WTC11 (cell line): ENCODE data around the gene PLET1. TPM values are rescaled to one million over a fixed set of nuclear protein-coding genes. Genes with fewer than 3 reads are reported as not detected.

ENCODE experiments used
- ATAC-seq: fragments of 200-7000 bp; cut with Tn5 transposase; 2 replicates; pipeline ENCODE4 v1.10.0; 2021; ENCODE audit warnings: mild to moderate bottlenecking, moderate library complexity
- CTCF ChIA-PET: fragments of 300-600 bp; sonication (Branson Sonifier 250); formaldehyde crosslinking; loops from one replicate; lab custom pipeline; 2021; ENCODE audit warnings: antibody characterized with exemption; lab: Charles Lee
- POLR2A ChIA-PET: fragments of 350-600 bp; sonication (Branson Sonifier 250); formaldehyde crosslinking; loops from one replicate; lab custom pipeline; 2021; ENCODE audit warnings: antibody characterized with exemption; lab: Charles Lee
- DNase-seq: peaks from one replicate; pipeline ENCODE4 v3.0.0; 2021; ENCODE audit warnings: low spot score
- H3K27ac Mint-ChIP-seq: 2 replicates; pipeline ENCODE4 v1.8.0; 2021; ENCODE audit warnings: mixed read lengths
- H3K27me3 Mint-ChIP-seq: 2 replicates; pipeline ENCODE4 v1.8.0; 2021; ENCODE audit warnings: low read depth, mild to moderate bottlenecking, moderate library complexity, mixed read lengths
- H3K36me3 Mint-ChIP-seq: 2 replicates; pipeline ENCODE4 v1.8.0; 2021; ENCODE audit warnings: mixed read lengths
- H3K4me1 Mint-ChIP-seq: 2 replicates; pipeline ENCODE4 v1.8.0; 2022; ENCODE audit warnings: mixed read lengths
- H3K4me3 Mint-ChIP-seq: 2 replicates; pipeline ENCODE4 v1.8.0; 2021; ENCODE audit warnings: mild to moderate bottlenecking, moderate library complexity, mixed read lengths
- H3K9me3 Mint-ChIP-seq: 2 replicates; pipeline ENCODE4 v1.8.0; 2021; ENCODE audit warnings: mixed read lengths
- ATF1 ChIP-seq: sonication (generic); formaldehyde crosslinking; IDR thresholded peaks from 2 replicates; pipeline ENCODE4 v1.8.1; 2023; ENCODE audit warnings: mild to moderate bottlenecking, moderate library complexity, missing genetic modification reagents
- CREB1 ChIP-seq: sonication (generic); formaldehyde crosslinking; IDR thresholded peaks from 2 replicates; pipeline ENCODE4 v1.8.0; 2023; ENCODE audit warnings: mild to moderate bottlenecking, missing genetic modification reagents
- ELF4 ChIP-seq: sonication (generic); formaldehyde crosslinking; IDR thresholded peaks from 2 replicates; pipeline ENCODE4 v1.8.1; 2022; ENCODE audit warnings: low read depth, mild to moderate bottlenecking, moderate library complexity, missing genetic modification reagents
- ESRRA ChIP-seq: sonication (generic); formaldehyde crosslinking; IDR thresholded peaks from 2 replicates; pipeline ENCODE4 v1.8.1; 2022; ENCODE audit warnings: mild to moderate bottlenecking, missing genetic modification reagents, borderline replicate concordance
- HMGXB4 ChIP-seq: sonication (generic); formaldehyde crosslinking; IDR thresholded peaks from 2 replicates; pipeline ENCODE4 v1.8.1; 2023; ENCODE audit warnings: mild to moderate bottlenecking, moderate library complexity, missing genetic modification reagents
- IRF1 ChIP-seq: sonication (generic); formaldehyde crosslinking; IDR thresholded peaks from 2 replicates; pipeline ENCODE4 v1.8.0; 2023; ENCODE audit warnings: missing genetic modification reagents
- NFATC4 ChIP-seq: fragments of 250-450 bp; sonication (Bioruptor Pico); IDR thresholded peaks from 2 replicates; pipeline ENCODE4 v1.9.0; 2021; ENCODE audit warnings: mild to moderate bottlenecking
- NFYB ChIP-seq: sonication (generic); formaldehyde crosslinking; conservative IDR thresholded peaks from 2 replicates; pipeline ENCODE4 v1.8.0; 2022; ENCODE audit warnings: low read depth, missing genetic modification reagents
- PREB ChIP-seq: sonication (generic); formaldehyde crosslinking; IDR thresholded peaks from 2 replicates; pipeline ENCODE4 v1.8.1; 2022; ENCODE audit warnings: mild to moderate bottlenecking, missing genetic modification reagents, moderate library complexity, borderline replicate concordance
- TEAD1 ChIP-seq: sonication (generic); formaldehyde crosslinking; IDR thresholded peaks from 2 replicates; pipeline ENCODE4 v1.8.0; 2022; ENCODE audit warnings: mild to moderate bottlenecking, missing genetic modification reagents
- TEAD4 ChIP-seq: sonication (generic); formaldehyde crosslinking; IDR thresholded peaks from 2 replicates; pipeline ENCODE4 v1.8.0; 2022; ENCODE audit warnings: mild to moderate bottlenecking, missing genetic modification reagents
- USF1 ChIP-seq: sonication (generic); formaldehyde crosslinking; IDR thresholded peaks from 2 replicates; pipeline ENCODE4 v1.8.0; 2022; ENCODE audit warnings: mild to moderate bottlenecking, missing genetic modification reagents
- ZMAT4 ChIP-seq: fragments of 250-450 bp; sonication (Bioruptor Pico); IDR thresholded peaks from 2 replicates; pipeline ENCODE4 v1.9.0; 2021; ENCODE audit warnings: mild to moderate bottlenecking
- ZNF232 ChIP-seq: sonication (generic); formaldehyde crosslinking; IDR thresholded peaks from 2 replicates; pipeline ENCODE4 v1.8.0; 2022; ENCODE audit warnings: mild to moderate bottlenecking, missing genetic modification reagents
- ZNF263 ChIP-seq: sonication (generic); formaldehyde crosslinking; IDR thresholded peaks from 2 replicates; pipeline ENCODE4 v1.8.1; 2022; ENCODE audit warnings: low read depth, mild to moderate bottlenecking, moderate library complexity, missing genetic modification reagents
- ZNF281 ChIP-seq: sonication (generic); formaldehyde crosslinking; IDR thresholded peaks from 2 replicates; pipeline ENCODE4 v1.8.0; 2023; ENCODE audit warnings: mild to moderate bottlenecking, missing genetic modification reagents
- ZNF396 ChIP-seq: fragments of 250-450 bp; sonication (Bioruptor Pico); IDR thresholded peaks from 2 replicates; pipeline ENCODE4 v1.8.0; 2021; ENCODE audit warnings: mild to moderate bottlenecking, moderate library complexity, borderline replicate concordance
- ZNF423 ChIP-seq: fragments of 250-450 bp; sonication (Bioruptor Pico); IDR thresholded peaks from 2 replicates; pipeline ENCODE4 v2.1.2; 2022; ENCODE audit warnings: mild to moderate bottlenecking, moderate library complexity
- ZNF532 ChIP-seq: fragments of 250-450 bp; sonication (Bioruptor Pico); IDR thresholded peaks from 2 replicates; pipeline ENCODE4 v1.9.0; 2021; ENCODE audit warnings: mild to moderate bottlenecking, borderline replicate concordance
- ZSCAN18 ChIP-seq: fragments of 250-450 bp; sonication (Bioruptor Pico); IDR thresholded peaks from 2 replicates; pipeline ENCODE4 v2.1.2; 2022; ENCODE audit warnings: mild to moderate bottlenecking, moderate library complexity
- total RNA-seq: library from RNA; stranded (reverse); gene quantifications from 3 replicates; pipeline ENCODE4 v1.2.3, GENCODE V29; 2021

Gene PLET1
- total RNA-seq, 1 experiment from 2014 or later, result not detected

- CTCF ChIA-PET, result interaction anchor here (1.2 kb wide), 1 partner anchor 33 kb away, joined by 3 read pairs; no protein-coding TSS in a partner anchor
- TF ChIP-seq ELF4 (CRISPR knock-in tag) (no peak), USF1 (CRISPR knock-in tag) (no peak), ZNF532 (no peak), ZNF423 (CRISPR knock-in tag) (no peak), ZNF396 (CRISPR knock-in tag) (no peak), ZNF281 (CRISPR knock-in tag) (no peak), NFATC4 (no peak), TEAD1 (no peak)
- TF ChIP-seq, all 79 proteins: peak for 0
- H3K9me3 Mint-ChIP-seq, result peaks cover 16% of the 10 kb centered on the region
- POLR2A ChIA-PET, result no interaction called here
- ATAC-seq (no peak), DNase-seq (no peak)
- peaks cover 8% of the 10 kb centered on the region for H3K36me3 Mint-ChIP-seq
- H3K4me3 Mint-ChIP-seq, result no peak overlapping the region
- H3K27me3 Mint-ChIP-seq, result peaks cover 13% of the 10 kb centered on the region
- no peaks in the 10 kb centered on the region for H3K4me1 Mint-ChIP-seq
- H3K27ac Mint-ChIP-seq, result no peak overlapping the region
These were observed 13.5 kb downstream of the PLET1 start for GRCh38 chr11:112247201-112247600.

GRCh38 chr11:112241486-112241885, 19.2 kb downstream of the PLET1 start:
- Mint-ChIP-seq H3K27ac (no peak overlapping the region), H3K4me1 (no peaks in the 10 kb centered on the region), H3K36me3 (peaks cover 18% of the 10 kb centered on the region), H3K27me3 (peaks cover 6% of the 10 kb centered on the region; the same call in 1 of the 2 replicates), H3K9me3 (peaks cover 16% of the 10 kb centered on the region), H3K4me3 (no peak overlapping the region)
- DNase-seq, result no peak
- POLR2A ChIA-PET, result no interaction called here
- no peak for ATAC-seq
- CTCF ChIA-PET, result no interaction called here
- TF ChIP-seq TEAD4 (CRISPR knock-in tag) (no peak), ZMAT4 (CRISPR knock-in tag) (no peak), HMGXB4 (CRISPR knock-in tag) (no peak), ZNF263 (no peak), ZNF423 (CRISPR knock-in tag) (no peak), CREB1 (CRISPR knock-in tag) (no peak), NFYB (CRISPR knock-in tag) (no peak), ZNF232 (CRISPR knock-in tag) (no peak), ZNF396 (CRISPR knock-in tag) (no peak), ESRRA (CRISPR knock-in tag) (no peak), ATF1 (CRISPR knock-in tag) (no peak), IRF1 (no peak), ZSCAN18 (CRISPR knock-in tag) (no peak), PREB (CRISPR knock-in tag) (no peak)
